ENCODE data around the gene C2orf92.

The C2orf92 gene

DNA sequence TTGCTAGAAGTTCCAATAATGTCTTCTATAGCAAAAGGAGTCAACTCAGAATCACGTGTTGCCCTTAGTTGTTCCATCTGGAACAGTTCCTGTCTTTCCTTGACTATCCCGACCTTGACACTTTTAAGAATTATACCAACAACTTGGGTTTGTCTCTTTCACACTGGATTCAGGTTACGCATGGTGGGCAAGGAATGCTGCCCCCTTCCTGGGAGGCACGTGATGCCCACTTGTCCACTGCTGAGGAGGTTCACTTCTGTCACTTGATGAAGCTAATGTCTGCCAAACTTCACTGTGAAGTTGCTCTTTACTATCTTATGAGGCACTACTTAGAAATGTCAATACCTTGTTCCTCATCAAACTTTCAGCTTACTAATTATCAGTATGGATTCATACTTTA is 18.4 kb upstream of the C2orf92 start:
- TF ChIP-seq, protein P1, sequence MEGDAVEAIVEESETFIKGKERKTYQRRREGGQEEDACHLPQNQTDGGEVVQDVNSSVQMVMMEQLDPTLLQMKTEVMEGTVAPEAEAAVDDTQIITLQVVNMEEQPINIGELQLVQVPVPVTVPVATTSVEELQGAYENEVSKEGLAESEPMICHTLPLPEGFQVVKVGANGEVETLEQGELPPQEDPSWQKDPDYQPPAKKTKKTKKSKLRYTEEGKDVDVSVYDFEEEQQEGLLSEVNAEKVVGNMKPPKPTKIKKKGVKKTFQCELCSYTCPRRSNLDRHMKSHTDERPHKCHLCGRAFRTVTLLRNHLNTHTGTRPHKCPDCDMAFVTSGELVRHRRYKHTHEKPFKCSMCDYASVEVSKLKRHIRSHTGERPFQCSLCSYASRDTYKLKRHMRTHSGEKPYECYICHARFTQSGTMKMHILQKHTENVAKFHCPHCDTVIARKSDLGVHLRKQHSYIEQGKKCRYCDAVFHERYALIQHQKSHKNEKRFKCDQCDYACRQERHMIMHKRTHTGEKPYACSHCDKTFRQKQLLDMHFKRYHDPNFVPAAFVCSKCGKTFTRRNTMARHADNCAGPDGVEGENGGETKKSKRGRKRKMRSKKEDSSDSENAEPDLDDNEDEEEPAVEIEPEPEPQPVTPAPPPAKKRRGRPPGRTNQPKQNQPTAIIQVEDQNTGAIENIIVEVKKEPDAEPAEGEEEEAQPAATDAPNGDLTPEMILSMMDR (IDR thresholded peaks at IDR 0.05; ENCODE audit: low read depth, low read length): no peak

GRCh38 chr2:97653473-97653872 is 16.0 kb upstream of the C2orf92 start:
- no peak overlapping the region for H3K4me3 ChIP-seq (ENCODE audit: low read depth, low read length)
- TF ChIP-seq, protein P1 (IDR thresholded peaks at IDR 0.05; ENCODE audit: low read depth, low read length): no peak

More for the DNA sequence above, 18.4 kb upstream of the C2orf92 start:
- no peak overlapping the region for H3K4me3 ChIP-seq (ENCODE audit: low read depth, low read length)

DNA sequence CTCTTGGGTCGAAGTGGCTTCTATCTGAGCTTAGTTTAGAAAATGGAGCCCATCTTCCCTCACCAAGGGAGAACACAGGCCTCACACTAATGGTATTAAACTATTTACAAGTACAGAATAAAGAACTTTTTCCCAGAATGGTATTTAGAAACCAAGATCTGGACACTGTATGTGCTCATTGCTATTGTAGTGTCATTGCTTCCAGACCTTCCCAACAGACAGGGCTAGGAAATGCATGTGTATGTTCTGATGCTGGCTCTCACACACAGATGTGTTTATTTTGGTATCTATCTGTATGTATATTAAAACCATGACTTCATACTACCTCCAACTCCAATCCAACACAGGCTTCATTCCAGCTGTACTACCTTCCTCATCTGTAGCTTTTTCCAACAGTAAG is 15.6 kb upstream of the C2orf92 start:
- H3K4me3 ChIP-seq (ENCODE audit: low read depth, low read length): no peak overlapping the region
- TF ChIP-seq, protein P1 (IDR thresholded peaks at IDR 0.05; ENCODE audit: low read depth, low read length): no peak

- TF ChIP-seq, protein P1 (IDR thresholded peaks at IDR 0.05; ENCODE audit: low read depth, low read length): no peak
Observed at GRCh38 chr2:97654309-97654708, 15.2 kb upstream of the C2orf92 start.

GRCh38 chr2:97654791-97655190 is 14.7 kb upstream of the C2orf92 start:
- no peak overlapping the region for H3K4me3 ChIP-seq (ENCODE audit: low read depth, low read length)
- TF ChIP-seq, protein P1 (IDR thresholded peaks at IDR 0.05; ENCODE audit: low read depth, low read length): no peak

More at GRCh38 chr2:97654309-97654708, 15.2 kb upstream of the C2orf92 start:
- no peak overlapping the region for H3K4me3 ChIP-seq (ENCODE audit: low read depth, low read length)

DNA sequence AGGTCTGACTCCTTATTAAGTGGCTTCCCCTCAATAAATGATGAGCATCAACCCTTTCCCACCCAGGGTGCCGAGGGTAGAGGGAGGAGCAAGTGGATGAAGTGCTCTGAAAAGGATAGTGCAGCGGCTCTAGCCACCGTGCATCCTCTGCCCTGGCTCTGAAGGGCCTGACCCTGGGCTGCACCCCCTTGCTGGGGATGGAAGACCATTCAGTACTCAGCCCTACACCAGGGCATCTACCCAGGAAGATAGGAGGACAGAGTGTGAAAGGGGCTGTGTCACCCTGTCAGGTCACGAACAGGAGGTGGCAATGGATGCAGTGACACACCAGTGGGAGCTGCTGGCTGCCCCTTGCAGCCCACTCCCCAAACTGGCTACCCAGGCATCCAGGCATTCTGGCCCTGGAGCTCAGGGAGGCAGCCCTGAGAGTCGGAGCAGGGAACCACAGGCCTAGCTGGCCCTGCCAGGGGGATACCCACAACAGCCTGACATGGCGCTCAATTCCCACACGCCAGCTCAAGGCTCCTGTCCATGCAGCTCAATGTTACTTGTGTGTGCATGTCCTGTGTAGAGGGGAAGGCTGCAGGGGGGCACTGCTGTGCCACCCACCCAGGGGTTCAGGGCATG is 13.3 kb upstream of the C2orf92 start:
- H3K4me3 ChIP-seq (ENCODE audit: low read depth, low read length): no peak overlapping the region
- TF ChIP-seq, protein P1 (IDR thresholded peaks at IDR 0.05; ENCODE audit: low read depth, low read length): no peak

DNA sequence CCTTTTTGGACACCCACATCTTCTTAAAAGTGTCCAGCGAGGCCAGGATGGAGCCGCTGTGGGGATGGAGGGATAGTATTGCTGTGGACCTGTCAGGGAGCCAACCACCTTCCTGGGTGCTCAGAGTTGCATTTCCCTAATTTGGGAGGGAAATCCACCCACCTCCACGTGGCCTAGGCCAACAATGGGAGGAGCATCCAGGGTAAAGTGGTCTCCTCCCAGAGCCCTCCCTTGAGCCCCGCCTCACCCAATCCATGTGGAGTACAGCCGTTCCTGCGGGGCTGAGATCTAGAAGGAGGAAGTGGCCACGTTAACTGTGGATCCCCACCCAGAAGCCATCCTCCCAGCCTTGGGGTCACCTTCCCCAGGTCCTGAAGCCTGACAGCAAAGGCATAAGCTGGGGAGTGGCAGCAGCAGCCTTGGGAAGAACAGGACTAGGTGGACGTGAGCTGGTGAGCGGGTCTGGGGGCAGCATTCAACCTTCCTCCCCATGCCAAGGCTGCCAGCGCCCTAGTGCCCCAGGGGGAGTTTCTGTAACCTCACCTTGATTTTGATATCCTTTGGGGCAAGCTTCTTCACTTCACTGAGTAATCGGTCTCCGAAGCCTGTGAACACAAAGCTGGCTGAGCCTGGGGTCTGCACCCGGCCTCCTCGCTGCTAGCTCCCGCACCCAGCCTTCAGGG is 12.5 kb upstream of the C2orf92 start:
- no peak overlapping the region for H3K4me3 ChIP-seq (ENCODE audit: low read depth, low read length)
- TF ChIP-seq, protein P1 (IDR thresholded peaks at IDR 0.05; ENCODE audit: low read depth, low read length): no peak

All from WI38 (cell line).